Neural cell (in vitro differentiated cells): ENCODE data around the gene TRERF1. TPM values are rescaled to one million over a fixed set of nuclear protein-coding genes. Genes with fewer than 3 reads are reported as not detected.

Experiments
- H2AFZ ChIP-seq: fragments of 200-600, 300-800 bp; sonication (generic), shearing (Covaris generic); 2 replicates; pipeline ENCODE4 v1.6.0; 2014; ENCODE audit warnings: low read depth, mild to moderate bottlenecking, antibody characterized with exemption, low read length, moderate library complexity
- H3F3A ChIP-seq: fragments of 200-600 bp; shearing (Covaris generic); 2 replicates; pipeline ENCODE4 v1.6.1; 2016; ENCODE audit warnings: mild to moderate bottlenecking, moderate library complexity, mixed read lengths, antibody characterized with exemption, low read length; ENCODE audit not compliant: insufficient read depth, poor library complexity, severe bottlenecking
- H3K27ac ChIP-seq: fragments of 200-600, 300-800 bp; sonication (generic), shearing (Covaris generic); 2 replicates; pipeline ENCODE4 v1.5.1; 2014; ENCODE audit warnings: mild to moderate bottlenecking, low read length, moderate library complexity
- H3K27me3 ChIP-seq: fragments of 300-800, 200-600 bp; sonication (generic), shearing (Covaris generic); 2 replicates; pipeline ENCODE4 v1.6.0; 2014; ENCODE audit warnings: mild to moderate bottlenecking, low read depth, low read length, moderate library complexity; ENCODE audit not compliant: insufficient read depth
- H3K36me3 ChIP-seq: fragments of 300-800, 200-600 bp; sonication (generic), shearing (Covaris generic); 2 replicates; pipeline ENCODE4 v1.5.1; 2014; ENCODE audit warnings: mild to moderate bottlenecking, antibody characterized with exemption, low read length, moderate library complexity; ENCODE audit not compliant: insufficient read depth
- H3K4me2 ChIP-seq: fragments of 300-800, 200-600 bp; sonication (generic), shearing (Covaris generic); 2 replicates; pipeline ENCODE4 v1.6.0; 2014; ENCODE audit warnings: mild to moderate bottlenecking, low read length
- H3K4me3 ChIP-seq: fragments of 300-800, 200-600 bp; sonication (generic), shearing (Covaris generic); 2 replicates; pipeline ENCODE4 v1.5.1; 2014; ENCODE audit warnings: mild to moderate bottlenecking, low read length, moderate library complexity
- H3K79me2 ChIP-seq: fragments of 200-600 bp; shearing (Covaris generic); replicated peaks from 2 replicates; pipeline ENCODE4 v1.6.0; 2014; ENCODE audit warnings: mild to moderate bottlenecking, low read length, moderate library complexity; ENCODE audit not compliant: insufficient read depth
- H3K9ac ChIP-seq: fragments of 300-800, 200-600 bp; sonication (generic), shearing (Covaris generic); 2 replicates; pipeline ENCODE4 v1.6.1; 2016; ENCODE audit warnings: mild to moderate bottlenecking, low read length, mixed read lengths
- H3K9me2 ChIP-seq: fragments of 200-600 bp; shearing (Covaris generic); 2 replicates; pipeline ENCODE4 v1.6.1; 2016; ENCODE audit warnings: mild to moderate bottlenecking, low read length, mixed read lengths; ENCODE audit not compliant: insufficient read depth
- H3K9me3 ChIP-seq: fragments of 200-600, 300-800 bp; sonication (generic), shearing (Covaris generic); 2 replicates; pipeline ENCODE4 v1.6.1; 2016; ENCODE audit warnings: mild to moderate bottlenecking, mixed run types, low read length, moderate library complexity, mixed read lengths
- H4K20me1 ChIP-seq: fragments of 200-600 bp; shearing (Covaris generic); 2 replicates; pipeline ENCODE4 v1.6.1; 2016; ENCODE audit warnings: mild to moderate bottlenecking, mixed run types; ENCODE audit not compliant: insufficient read depth
- CTCF ChIP-seq: fragments of 450-650 bp; IDR thresholded peaks from 2 replicates; pipeline ENCODE4 v1.5.1; 2014; ENCODE audit warnings: antibody characterized with exemption, mild to moderate bottlenecking, moderate library complexity; ENCODE audit not compliant: poor library complexity, severe bottlenecking
- EP300 ChIP-seq: fragments of 450-650 bp; conservative IDR thresholded peaks from 2 replicates; pipeline ENCODE4 v1.6.1; 2014; ENCODE audit warnings: antibody characterized with exemption, mild to moderate bottlenecking, moderate library complexity; ENCODE audit not compliant: poor library complexity, severe bottlenecking
- EZH2 ChIP-seq: fragments of 200-600, 300-800 bp; shearing (Covaris generic), sonication (generic); IDR thresholded peaks from 2 replicates; pipeline ENCODE4 v1.6.1; 2014; ENCODE audit warnings: antibody characterized with exemption, low read length, borderline replicate concordance, mild to moderate bottlenecking; ENCODE audit not compliant: insufficient read depth, poor library complexity, severe bottlenecking
- MXI1 ChIP-seq: fragments of 450-650 bp; conservative IDR thresholded peaks from 2 replicates; pipeline ENCODE4 v1.6.1; 2014; ENCODE audit warnings: antibody characterized with exemption, mild to moderate bottlenecking; ENCODE audit not compliant: poor library complexity, severe bottlenecking
- POLR2AphosphoS5 ChIP-seq: IDR thresholded peaks from 2 replicates; pipeline ENCODE4 v1.6.1; 2012
- RAD21 ChIP-seq: fragments of 450-650 bp; conservative IDR thresholded peaks from 2 replicates; pipeline ENCODE4 v1.6.1; 2014; ENCODE audit warnings: antibody characterized with exemption, mild to moderate bottlenecking, moderate library complexity
- REST ChIP-seq: IDR thresholded peaks from 2 replicates; pipeline ENCODE4 v1.6.1; 2012; ENCODE audit warnings: borderline replicate concordance
- SMC3 ChIP-seq: fragments of 450-650 bp; conservative IDR thresholded peaks from 2 replicates; pipeline ENCODE4 v1.6.1; 2014; ENCODE audit warnings: antibody characterized with exemption, mild to moderate bottlenecking, moderate library complexity; ENCODE audit not compliant: poor library complexity
- TAF1 ChIP-seq: IDR thresholded peaks from 2 replicates; pipeline ENCODE4 v1.6.1; 2012; ENCODE audit warnings: low read depth
- polyA plus RNA-seq: library from polyadenylated mRNA; depleted of rRNA; stranded (reverse); fragments of >200 nt; gene quantifications from 2 replicates; pipeline ENCODE4 v1.2.3, GENCODE V29; 2014

TRERF1 gene
- polyA plus RNA-seq, 1 donor from 2014 or later = 4.5 TPM

- no peak overlapping the region for H3K4me3 ChIP-seq
- no peaks in the 10 kb centered on the region for H3K9me2 ChIP-seq
- H3F3A ChIP-seq = no peaks in the 10 kb centered on the region
- TF ChIP-seq POLR2AphosphoS5 (no peak), SMC3 (no peak), TAF1 (no peak), CTCF (no peak), EZH2 (no peak), MXI1 (no peak), EP300 (no peak), RAD21 (no peak), REST (no peak)
- no peaks in the 10 kb centered on the region for H3K36me3 ChIP-seq
- no peaks in the 10 kb centered on the region for H3K27me3 ChIP-seq
- no peak overlapping the region for H3K4me2 ChIP-seq
- H3K27ac ChIP-seq = no peak overlapping the region
- no peak overlapping the region for H3K9ac ChIP-seq
- no peaks in the 10 kb centered on the region for H3K79me2 ChIP-seq
- no peak overlapping the region for H2AFZ ChIP-seq
- no peaks in the 10 kb centered on the region for H3K9me3 ChIP-seq
- H4K20me1 ChIP-seq = no peaks in the 10 kb centered on the region
These were observed 176.2 kb downstream of the TRERF1 start for GRCh38 chr6:42275376-42276033.

- H3K9ac ChIP-seq = no peak overlapping the region
- H3K36me3 ChIP-seq = no peaks in the 10 kb centered on the region
These were observed 176.8 kb downstream of the TRERF1 start for GRCh38 chr6:42274898-42275297.

More at GRCh38 chr6:42274898-42275297, 176.8 kb downstream of the TRERF1 start:
- H3K9me2 ChIP-seq = no peaks in the 10 kb centered on the region
- H3K4me3 ChIP-seq = no peak overlapping the region
- H3K4me2 ChIP-seq = no peak overlapping the region
- H3K9me3 ChIP-seq = no peaks in the 10 kb centered on the region
- no peaks in the 10 kb centered on the region for H3K79me2 ChIP-seq
- H3K27ac ChIP-seq = no peak overlapping the region
- no peaks in the 10 kb centered on the region for H4K20me1 ChIP-seq
- TF ChIP-seq REST = no peak
- no peak for TF ChIP-seq EP300
- no peak for TF ChIP-seq TAF1
- no peak for TF ChIP-seq RAD21
- TF ChIP-seq MXI1 = no peak
- no peak for TF ChIP-seq EZH2
- TF ChIP-seq POLR2AphosphoS5 = no peak
- no peak for TF ChIP-seq CTCF
- TF ChIP-seq SMC3 = no peak
- no peaks in the 10 kb centered on the region for H3K27me3 ChIP-seq
- no peaks in the 10 kb centered on the region for H3F3A ChIP-seq
- no peak overlapping the region for H2AFZ ChIP-seq
